ENCODE measurements around the gene WNT11. TPM values are rescaled to one million over a fixed set of nuclear protein-coding genes. Genes with fewer than 3 reads are reported as not detected.

Gene WNT11
- total RNA-seq, 1 experiment from 2014 or later: not detected

GRCh38 chr11:76193219-76193618 lies 13.1 kb downstream of the WNT11 start:
- H3K4me3 Mint-ChIP-seq: no peak overlapping the region
- Histone ChIP-seq H3K4ac (ENCODE audit: low read depth, low read length) (no peak overlapping the region), H3K23me2 (ENCODE audit: insufficient read length, low read depth, low read length, poor library complexity, severe bottlenecking) (peaks cover 4% of the 10 kb centered on the region), H2AK5ac (ENCODE audit: insufficient read length, low read length) (no peak overlapping the region), H3K79me2 (ENCODE audit: insufficient read depth, low read length) (no peaks in the 10 kb centered on the region), H3K23ac (ENCODE audit: insufficient read length, low read depth, low read length) (no peak overlapping the region), H3K4me2 (ENCODE audit: insufficient read depth, insufficient read length, low read length) (no peak overlapping the region), H3K79me1 (ENCODE audit: insufficient read depth, low read depth, low read length, poor library complexity, severe bottlenecking) (no peaks in the 10 kb centered on the region), H2BK20ac (ENCODE audit: low read depth, low read length, poor library complexity, severe bottlenecking) (no peak overlapping the region), H4K5ac (ENCODE audit: insufficient read length, low read depth, low read length) (no peak overlapping the region), H2BK15ac (ENCODE audit: low read depth, low read length) (no peak overlapping the region), H2AFZ (ENCODE audit: low read length) (no peak overlapping the region), H4K20me1 (ENCODE audit: control insufficient read depth, insufficient read depth, insufficient read length) (no peaks in the 10 kb centered on the region), H3K9ac (ENCODE audit: extremely low read depth, insufficient read length, low read length) (no peak overlapping the region), H3T11ph (ENCODE audit: low read length) (no peak overlapping the region), H4K91ac (ENCODE audit: insufficient read length, low read depth, low read length) (no peak overlapping the region), H2BK12ac (ENCODE audit: insufficient read length, low read depth, low read length) (no peak overlapping the region), H4K8ac (replicated peaks; ENCODE audit: insufficient read length, low read depth, low read length) (no peak overlapping the region), H3K27me3 (ENCODE audit: insufficient read depth, low read length) (no peaks in the 10 kb centered on the region), H3K14ac (ENCODE audit: insufficient read depth, low read length) (no peak overlapping the region), H3K27ac (ENCODE audit: insufficient read length, low read depth, low read length) (no peak overlapping the region), H3K4me1 (ENCODE audit: insufficient read depth, low read length) (no peaks in the 10 kb centered on the region), H2BK5ac (ENCODE audit: insufficient read length, low read length) (no peak overlapping the region), H3K56ac (ENCODE audit: insufficient read length, low read depth, low read length) (no peak overlapping the region), H2BK120ac (ENCODE audit: low read depth, low read length, poor library complexity, severe bottlenecking) (no peak overlapping the region), H3K9me3 (ENCODE audit: control insufficient read depth, low read depth, low read length) (no peaks in the 10 kb centered on the region), H3K18ac (ENCODE audit: insufficient read length, low read depth, low read length) (no peak overlapping the region)
- peak; percentile 77 for DNase-seq
- H3K27ac Mint-ChIP-seq: no peak overlapping the region
- TF ChIP-seq CTCF (conservative IDR thresholded peaks at IDR 0.05): no peak
- H3K4me1 Mint-ChIP-seq: peaks cover 0 to 6% of the 10 kb centered on the region in 2 experiments; a peak in 2 of 4 replicates
- H3K27me3 Mint-ChIP-seq (ENCODE audit: low read depth): peaks cover 15% of the 10 kb centered on the region
- no peaks in the 10 kb centered on the region for H3K9me3 Mint-ChIP-seq
- no CpG with 5 or more reads among the region's 9 CpGs for WGBS (ENCODE audit: extremely low coverage, insufficient read length, low lambda C conversion rate)
- no peaks in the 10 kb centered on the region for H3K36me3 Mint-ChIP-seq (ENCODE audit: insufficient read depth in 1 of 3, low read depth in 3 of 3)
